Activated naive CD4-positive, alpha-beta T cell treated with anti-CD3 and anti-CD28 coated beads, Interleukin-2, amount 50 U/mL, for 16 hours (primary cell): ENCODE results near the gene CFLAR.
"Not testable (repeated sequence)": the region's sequence is repeated elsewhere in the genome, so short reads cannot be mapped to it uniquely, and the experiment has no call there.

Source experiments
- DNase-seq: peaks from one replicate; pipeline ENCODE4 v3.0.0-alpha.2; 2020

The CFLAR gene

GRCh38 chr2:201118961-201119854 lies 3.2 kb downstream of the CFLAR start:
- DNase-seq = no peak

- no peak for DNase-seq
Measured at GRCh38 chr2:201122276-201122675, 6.3 kb downstream of the CFLAR start.

GRCh38 chr2:201126308-201127151 lies 10.6 kb downstream of the CFLAR start:
- no peak for DNase-seq

- no peak for DNase-seq
Measured at GRCh38 chr2:201127152-201127511, 11.2 kb downstream of the CFLAR start.

DNA sequence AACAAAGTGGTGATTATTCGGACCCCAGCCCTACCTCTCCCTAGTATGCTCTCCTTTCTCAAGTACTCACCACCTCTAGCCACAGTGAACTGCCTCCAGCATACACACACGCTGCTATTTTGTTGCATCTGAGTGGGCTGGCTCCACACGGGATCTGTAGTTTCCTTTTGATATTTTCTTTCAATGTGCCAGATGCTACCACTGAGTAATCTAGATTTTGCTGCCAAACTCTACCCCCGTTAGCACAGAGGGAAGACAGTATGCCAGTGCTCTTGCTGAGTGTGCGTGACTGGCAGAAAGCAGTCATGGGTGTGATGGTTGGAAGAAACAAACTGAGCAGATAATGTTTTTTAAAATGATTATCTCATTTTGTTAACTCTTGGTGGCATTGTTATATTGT lies 11.6 kb downstream of the CFLAR start:
- DNase-seq = peak; percentile 65

DNA sequence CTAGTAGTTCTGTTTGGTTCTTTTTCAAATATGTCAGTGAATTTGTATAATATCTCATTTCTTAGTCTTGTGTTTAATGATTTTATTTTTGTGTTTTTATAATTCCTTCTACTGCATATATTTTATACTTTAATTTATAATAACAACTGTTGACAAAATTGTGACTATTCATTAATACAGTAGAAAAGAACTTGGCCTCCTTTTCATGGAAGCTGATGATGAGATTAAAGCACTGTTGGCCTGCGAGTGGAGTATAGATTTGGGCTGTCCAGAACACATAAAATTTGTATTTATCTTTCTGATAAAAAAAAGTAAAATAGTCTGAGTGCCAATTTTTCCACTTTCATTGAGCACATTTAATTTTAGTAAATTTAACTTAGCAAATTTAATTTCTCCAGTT lies 12.1 kb downstream of the CFLAR start:
- no peak for DNase-seq

DNA sequence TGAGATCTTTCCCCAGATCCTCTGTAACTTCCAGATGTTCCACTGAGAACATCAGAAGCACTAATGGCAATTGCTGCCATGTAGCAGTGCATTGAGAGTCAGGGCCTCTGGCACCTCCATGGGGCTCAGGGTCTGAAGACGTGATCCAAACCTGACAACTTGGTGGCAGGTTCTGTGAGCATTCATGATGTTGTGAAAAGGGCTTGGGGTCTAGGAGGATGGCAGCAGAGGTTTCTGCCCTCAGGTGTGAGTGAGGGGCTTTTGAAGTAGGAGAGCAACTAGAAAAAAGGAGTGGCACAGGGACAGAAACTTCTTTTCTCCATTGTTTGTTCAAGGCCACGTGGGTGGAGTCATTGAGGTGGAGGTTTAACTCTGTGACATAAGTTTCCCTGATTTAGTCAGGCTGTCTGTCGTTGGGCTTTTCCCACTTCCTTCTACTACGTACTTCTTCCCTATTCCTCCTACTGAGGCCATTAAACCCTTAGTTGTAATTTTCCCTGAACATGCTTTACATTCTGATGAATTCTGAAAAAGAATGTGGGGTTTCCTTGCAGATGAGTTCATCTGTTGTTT lies 13.1 kb downstream of the CFLAR start:
- peak; percentile 53 for DNase-seq

DNA sequence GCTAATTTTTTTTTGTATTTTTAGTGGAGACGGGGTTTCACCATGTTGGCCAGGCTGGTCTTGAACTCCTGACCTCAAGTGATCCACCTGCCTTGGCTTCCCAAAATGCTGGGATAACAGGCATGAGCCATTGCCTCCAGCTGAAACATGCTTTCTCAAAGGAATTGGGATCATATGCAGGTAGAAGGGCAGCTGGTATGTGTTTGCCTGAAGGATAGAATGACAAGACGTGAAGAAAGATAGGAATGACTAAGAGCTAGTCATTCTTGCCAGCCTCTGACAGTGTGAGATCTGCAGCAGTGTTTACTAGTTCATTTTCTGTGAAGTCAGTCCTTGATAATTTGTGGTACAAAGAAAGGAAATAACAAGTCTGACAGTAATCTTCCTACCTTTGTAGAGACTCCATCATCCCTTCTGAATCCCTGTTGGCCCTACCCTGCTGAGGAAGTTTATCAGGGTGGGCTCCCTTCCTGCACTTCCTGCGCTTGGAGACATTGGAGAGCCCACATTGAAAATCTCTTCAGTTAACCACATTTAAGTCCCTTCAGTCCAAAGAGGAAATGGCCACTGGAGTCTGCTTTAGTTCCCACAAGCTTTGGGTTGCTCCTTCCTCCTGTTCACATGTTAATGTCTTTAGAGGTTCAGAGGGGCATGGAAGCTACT lies 14.7 kb downstream of the CFLAR start:
- DNase-seq = no peak

- DNase-seq = no peak
Measured at GRCh38 chr2:201132518-201132917, 16.6 kb downstream of the CFLAR start.

- DNase-seq = no peak
Measured at GRCh38 chr2:201135386-201135785, 19.4 kb downstream of the CFLAR start.

- DNase-seq = no peak
Measured at GRCh38 chr2:201136889-201137321, 20.9 kb downstream of the CFLAR start.

GRCh38 chr2:201137505-201138400 lies 21.8 kb downstream of the CFLAR start:
- DNase-seq = no peak

DNA sequence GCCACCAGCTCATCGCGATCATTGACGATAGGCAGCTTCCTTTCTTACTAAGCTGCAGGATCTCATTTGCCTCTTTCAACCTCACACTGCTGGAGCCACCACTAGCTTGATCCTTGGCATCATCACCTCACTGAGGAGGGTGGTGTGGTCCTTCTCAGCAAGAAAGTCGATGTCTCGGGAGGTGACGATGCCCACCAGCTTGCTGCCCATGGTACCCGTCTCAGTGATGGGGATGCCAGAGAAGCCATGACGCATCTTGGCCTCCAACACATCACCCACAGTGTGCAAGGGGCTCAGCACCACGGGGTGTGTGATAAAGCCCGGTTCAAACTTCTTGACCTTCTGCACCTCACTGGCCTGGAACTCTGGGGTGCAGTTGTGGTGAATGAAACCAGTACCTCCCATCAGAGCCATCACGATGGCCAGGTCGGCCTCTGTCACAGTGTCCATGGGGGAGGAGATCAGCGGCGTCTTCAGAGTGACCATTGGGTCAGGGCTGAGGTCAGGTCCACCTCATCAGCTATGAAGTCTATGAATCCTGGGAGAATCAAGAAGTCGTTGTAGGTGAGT lies 22.5 kb downstream of the CFLAR start:
- no peak for DNase-seq

- not testable (repeated sequence) for DNase-seq
Measured at GRCh38 chr2:201138986-201139781, 23.2 kb downstream of the CFLAR start.

- DNase-seq = no peak
Measured at GRCh38 chr2:201139836-201140604, 24.1 kb downstream of the CFLAR start.

DNA sequence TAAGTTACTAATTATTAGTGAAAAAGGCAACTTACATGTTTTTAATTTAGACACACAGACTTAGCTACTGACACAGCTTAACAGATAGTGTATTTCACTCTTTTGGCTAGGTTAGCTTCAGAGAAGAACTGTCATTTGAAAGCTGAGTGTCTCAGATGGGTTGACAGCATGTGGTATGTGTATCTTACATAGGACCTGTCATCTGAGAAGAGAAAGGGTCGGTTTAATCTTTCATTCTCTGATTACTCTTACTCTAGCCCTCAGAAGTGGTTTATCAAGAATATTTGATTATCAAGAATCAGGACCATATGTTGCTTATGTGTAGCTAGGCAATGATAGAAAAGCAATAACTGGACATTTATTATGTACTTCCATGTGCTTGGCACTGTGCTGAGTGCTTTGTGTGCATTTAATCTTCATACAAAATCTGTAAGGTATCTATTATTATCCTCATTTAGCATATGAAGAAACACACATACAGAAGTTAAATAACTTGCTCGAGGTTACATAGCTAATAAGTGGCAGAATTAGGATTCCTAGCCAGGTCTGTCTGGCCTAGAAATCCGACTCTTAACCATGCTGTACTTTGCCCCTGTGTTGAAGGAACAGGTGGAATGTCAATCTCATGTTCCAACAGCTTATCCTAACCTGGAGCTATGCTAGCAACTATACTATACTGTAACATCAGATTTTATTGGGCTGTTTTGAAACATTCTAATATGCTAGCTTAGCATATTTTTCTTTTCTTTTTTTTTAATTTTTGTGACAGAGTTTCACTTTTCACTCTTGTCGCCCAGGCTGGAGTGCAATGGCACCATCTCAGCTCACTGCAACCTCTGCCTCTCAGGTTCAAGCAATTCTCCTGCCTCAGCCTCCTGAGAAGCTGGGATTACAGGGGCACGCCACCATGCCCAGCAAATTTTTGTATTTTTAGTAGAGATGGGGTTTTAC lies 28.4 kb downstream of the CFLAR start:
- no peak for DNase-seq

GRCh38 chr2:201148434-201148990 lies 32.5 kb downstream of the CFLAR start:
- no peak for DNase-seq

GRCh38 chr2:201149064-201149820 lies 33.3 kb downstream of the CFLAR start:
- DNase-seq = no peak
